SU-DHL-6 (cell line): ENCODE results near the gene CYP3A5.

Experiments
- CTCF ChIP-seq: fragments of 200-600 bp; sonication (generic); IDR thresholded peaks from one replicate; pipeline ENCODE4 v1.5.1; 2017; ENCODE audit warnings: antibody characterized with exemption, mild to moderate bottlenecking, low read length, moderate library complexity; ENCODE audit not compliant: insufficient read depth, poor library complexity, severe bottlenecking
- EZH2phosphoT487 ChIP-seq: fragments of 200-600 bp; sonication (generic), shearing (Covaris generic); conservative IDR thresholded peaks from 2 replicates; pipeline ENCODE4 v1.6.1; 2018; ENCODE audit warnings: mild to moderate bottlenecking, antibody characterized with exemption, low read length, moderate library complexity, mixed read lengths

- TF ChIP-seq CTCF (no peak), EZH2phosphoT487 (no peak)
These were observed 20.1 kb upstream of the CYP3A5 start for GRCh38 chr7:99699946-99700345.
